Measurements from ENCODE around the gene GPC6.

The GPC6 gene

DNA sequence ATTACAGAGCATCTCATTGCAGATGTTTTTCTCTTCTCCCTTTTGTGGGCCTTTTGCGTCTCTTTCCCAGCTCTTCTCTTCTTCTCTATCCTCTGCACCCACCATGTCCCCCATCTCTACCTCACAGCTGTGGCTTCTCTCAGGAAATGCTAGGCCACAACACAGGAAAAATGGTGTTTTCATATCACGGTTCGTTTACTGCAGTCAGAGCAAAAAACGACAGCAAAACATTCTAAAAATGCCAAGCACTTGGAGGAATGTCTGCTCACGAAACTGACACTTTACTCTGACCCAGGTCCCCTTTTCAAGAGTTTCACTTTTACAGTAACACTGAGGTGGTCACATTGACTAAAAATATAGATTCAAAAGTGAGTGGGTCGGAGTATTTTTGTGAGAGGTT, 1100.7 kb downstream of the GPC6 start:
- H3K36me3 ChIP-seq (ENCODE audit: insufficient read depth, low read length), result no peaks in the 10 kb centered on the region
- H3K9ac ChIP-seq (ENCODE audit: low read length), result no peak overlapping the region
- TF ChIP-seq EZH2 (IDR thresholded peaks at IDR 0.05; ENCODE audit: borderline replicate concordance, low read length), result no peak
- TF ChIP-seq CTCF (IDR thresholded peaks at IDR 0.05; ENCODE audit: low read length), result no peak
- no peaks in the 10 kb centered on the region for H3K4me1 ChIP-seq (ENCODE audit: insufficient read depth, low read length, severe bottlenecking)
- H4K20me1 ChIP-seq (ENCODE audit: insufficient read depth, low read length), result no peaks in the 10 kb centered on the region
- no peak overlapping the region for H3K4me3 ChIP-seq (ENCODE audit: low read depth, low read length, poor library complexity, severe bottlenecking)
- H2AFZ ChIP-seq (ENCODE audit: low read length), result no peak overlapping the region
- no peaks in the 10 kb centered on the region for H3F3A ChIP-seq (ENCODE audit: insufficient read depth, low read length)
- H3K9me3 ChIP-seq (ENCODE audit: low read length), result no peaks in the 10 kb centered on the region
- no peaks in the 10 kb centered on the region for H3K79me2 ChIP-seq (ENCODE audit: insufficient read depth, low read length)
- no peak overlapping the region for H3K4me2 ChIP-seq (ENCODE audit: low read length)
- no peaks in the 10 kb centered on the region for H3K9me2 ChIP-seq (ENCODE audit: low read depth, low read length)
- no peaks in the 10 kb centered on the region for H3K27me3 ChIP-seq (ENCODE audit: insufficient read depth, low read length)
- no peak overlapping the region for H3K27ac ChIP-seq (ENCODE audit: low read depth, low read length, poor library complexity, severe bottlenecking)

DNA sequence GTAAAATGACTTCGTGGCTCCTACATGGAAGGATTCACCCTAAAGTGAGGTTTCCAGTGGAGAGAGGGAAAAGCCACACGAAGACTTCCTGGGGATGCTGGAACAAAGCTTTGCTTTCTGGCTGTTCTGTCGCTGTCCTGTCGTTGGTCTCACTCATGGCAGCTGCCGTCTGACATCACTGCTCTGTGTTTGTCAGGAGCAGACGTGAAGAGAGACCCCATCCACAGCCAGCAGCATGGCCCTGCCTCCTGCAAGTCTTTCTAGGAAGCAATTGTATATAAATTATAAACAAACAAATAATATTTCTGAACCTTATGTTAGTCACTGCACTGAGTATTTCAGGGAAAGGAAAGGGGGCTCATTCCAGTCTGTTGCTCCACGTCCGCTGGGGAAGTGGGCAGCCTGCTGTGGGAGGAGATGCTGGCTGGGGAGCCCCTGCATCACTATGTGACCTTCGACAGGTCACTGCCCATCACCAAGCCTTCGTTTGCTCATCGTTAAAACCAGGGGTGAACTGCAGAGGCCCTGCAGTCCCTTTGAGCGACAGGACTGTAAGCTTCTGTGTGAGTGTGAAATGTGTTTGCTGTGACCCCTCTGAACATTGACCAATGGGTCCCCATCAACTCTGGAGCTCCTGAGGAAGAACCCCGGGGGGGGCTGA, 1101.9 kb downstream of the GPC6 start:
- no peaks in the 10 kb centered on the region for H3K36me3 ChIP-seq (ENCODE audit: insufficient read depth, low read length)
- no peaks in the 10 kb centered on the region for H3K79me2 ChIP-seq (ENCODE audit: insufficient read depth, low read length)
- H4K20me1 ChIP-seq (ENCODE audit: insufficient read depth, low read length), result no peaks in the 10 kb centered on the region
- H3K27ac ChIP-seq (ENCODE audit: low read depth, low read length, poor library complexity, severe bottlenecking), result no peak overlapping the region
- H3K4me1 ChIP-seq (ENCODE audit: insufficient read depth, low read length, severe bottlenecking), result no peaks in the 10 kb centered on the region
- no peaks in the 10 kb centered on the region for H3K9me2 ChIP-seq (ENCODE audit: low read depth, low read length)
- no peaks in the 10 kb centered on the region for H3K27me3 ChIP-seq (ENCODE audit: insufficient read depth, low read length)
- no peak overlapping the region for H3K4me2 ChIP-seq (ENCODE audit: low read length)
- no peak overlapping the region for H3K9ac ChIP-seq (ENCODE audit: low read length)
- TF ChIP-seq CTCF (IDR thresholded peaks at IDR 0.05; ENCODE audit: low read length) (no peak), EZH2 (IDR thresholded peaks at IDR 0.05; ENCODE audit: borderline replicate concordance, low read length) (no peak)
- H3K9me3 ChIP-seq (ENCODE audit: low read length), result no peaks in the 10 kb centered on the region
- no peak overlapping the region for H2AFZ ChIP-seq (ENCODE audit: low read length)
- no peaks in the 10 kb centered on the region for H3F3A ChIP-seq (ENCODE audit: insufficient read depth, low read length)
- no peak overlapping the region for H3K4me3 ChIP-seq (ENCODE audit: low read depth, low read length, poor library complexity, severe bottlenecking)

DNA sequence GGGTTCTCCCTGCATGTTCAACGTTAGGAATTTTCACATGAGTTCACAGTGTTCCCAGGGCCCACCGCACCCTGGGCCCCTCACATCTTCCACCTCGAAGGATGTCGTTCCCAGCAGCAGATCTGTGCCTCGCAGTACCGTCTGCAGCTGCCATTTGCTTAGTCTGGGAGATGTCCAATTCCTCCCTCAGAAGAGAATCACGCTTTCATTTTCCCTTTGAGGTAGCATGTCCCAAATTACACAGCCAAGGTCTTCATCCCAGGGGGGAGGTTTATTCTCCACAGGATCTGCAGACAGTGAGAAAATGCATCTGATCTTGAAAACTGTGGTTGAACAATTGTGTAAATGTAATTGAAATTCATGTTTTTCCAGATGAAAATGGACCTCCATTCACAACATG, 1102.7 kb downstream of the GPC6 start:
- H3K4me2 ChIP-seq (ENCODE audit: low read length), result no peak overlapping the region

More for the DNA sequence above, 1102.7 kb downstream of the GPC6 start:
- Histone ChIP-seq H2AFZ (ENCODE audit: low read length) (no peak overlapping the region), H3K4me3 (ENCODE audit: low read depth, low read length, poor library complexity, severe bottlenecking) (no peak overlapping the region), H3K27me3 (ENCODE audit: insufficient read depth, low read length) (no peaks in the 10 kb centered on the region), H3K4me1 (ENCODE audit: insufficient read depth, low read length, severe bottlenecking) (no peaks in the 10 kb centered on the region), H3K36me3 (ENCODE audit: insufficient read depth, low read length) (no peaks in the 10 kb centered on the region), H3K9me2 (ENCODE audit: low read depth, low read length) (no peaks in the 10 kb centered on the region), H3K9me3 (ENCODE audit: low read length) (no peaks in the 10 kb centered on the region), H3K79me2 (ENCODE audit: insufficient read depth, low read length) (no peaks in the 10 kb centered on the region), H3K9ac (ENCODE audit: low read length) (no peak overlapping the region), H3K27ac (ENCODE audit: low read depth, low read length, poor library complexity, severe bottlenecking) (no peak overlapping the region), H3F3A (ENCODE audit: insufficient read depth, low read length) (no peaks in the 10 kb centered on the region), H4K20me1 (ENCODE audit: insufficient read depth, low read length) (no peaks in the 10 kb centered on the region)
- TF ChIP-seq EZH2 (IDR thresholded peaks at IDR 0.05; ENCODE audit: borderline replicate concordance, low read length) (no peak), CTCF (IDR thresholded peaks at IDR 0.05; ENCODE audit: low read length) (no peak)

Data from OCI-LY1 (cell line).